Loucy (cell line): ENCODE results near the gene ADM2.

Experiments used
- H2AFZ ChIP-seq: fragments of 200-600 bp; sonication (generic); 2 replicates; pipeline ENCODE4 v1.6.0; 2016; ENCODE audit warnings: antibody characterized with exemption, mild to moderate bottlenecking, low read length, moderate library complexity
- H3F3A ChIP-seq: fragments of 200-600 bp; 2 replicates; pipeline ENCODE4 v1.6.0; 2016; ENCODE audit warnings: antibody characterized with exemption, low read depth, mild to moderate bottlenecking
- H3K27me3 ChIP-seq: fragments of 200-600 bp; sonication (generic); 2 replicates; pipeline ENCODE4 v1.6.1; 2014; ENCODE audit warnings: low read length, mild to moderate bottlenecking; ENCODE audit not compliant: insufficient read depth, poor library complexity, severe bottlenecking
- H3K36me3 ChIP-seq: fragments of 200-600 bp; sonication (generic); 2 replicates; pipeline ENCODE4 v1.6.1; 2016; ENCODE audit warnings: low read length; ENCODE audit not compliant: insufficient read depth
- H3K4me1 ChIP-seq: fragments of 200-600 bp; sonication (generic); 2 replicates; pipeline ENCODE4 v1.5.1; 2014; ENCODE audit warnings: low read length, mild to moderate bottlenecking; ENCODE audit not compliant: insufficient read depth, poor library complexity, severe bottlenecking
- H3K4me2 ChIP-seq: fragments of 200-600 bp; sonication (generic); 2 replicates; pipeline ENCODE4 v1.6.0; 2014; ENCODE audit warnings: antibody characterized with exemption, low read length, low read depth, mild to moderate bottlenecking; ENCODE audit not compliant: poor library complexity, severe bottlenecking
- H3K4me3 ChIP-seq: fragments of 200-600 bp; sonication (generic); 2 replicates; pipeline ENCODE4 v1.5.1; 2014; ENCODE audit warnings: low read length, mild to moderate bottlenecking, mixed read lengths; ENCODE audit not compliant: poor library complexity, severe bottlenecking
- H3K79me2 ChIP-seq: fragments of 200-600 bp; sonication (generic); 2 replicates; pipeline ENCODE4 v1.6.1; 2014; ENCODE audit warnings: low read length; ENCODE audit not compliant: insufficient read depth
- H3K9ac ChIP-seq: fragments of 200-600 bp; sonication (generic); 2 replicates; pipeline ENCODE4 v1.6.0; 2014; ENCODE audit warnings: mild to moderate bottlenecking, low read depth, low read length, moderate library complexity; ENCODE audit not compliant: poor library complexity, severe bottlenecking
- H3K9me2 ChIP-seq: fragments of 200-600 bp; sonication (generic); replicated peaks from 2 replicates; pipeline ENCODE4 v1.6.1; 2016; ENCODE audit warnings: low read depth, low read length, mixed read lengths
- H3K9me3 ChIP-seq: fragments of 200-600 bp; sonication (generic); 2 replicates; pipeline ENCODE4 v1.6.1; 2014; ENCODE audit warnings: mild to moderate bottlenecking, antibody characterized with exemption, low read length, low read depth; ENCODE audit not compliant: insufficient read depth
- H4K20me1 ChIP-seq: fragments of 200-600 bp; sonication (generic); 2 replicates; pipeline ENCODE4 v1.6.0; 2014; ENCODE audit warnings: antibody characterized with exemption, low read length, mild to moderate bottlenecking; ENCODE audit not compliant: insufficient read depth, poor library complexity, severe bottlenecking
- EZH2phosphoT487 ChIP-seq: fragments of 200-600 bp; IDR thresholded peaks from 2 replicates; pipeline ENCODE4 v1.6.1; 2018; ENCODE audit warnings: antibody characterized with exemption, mild to moderate bottlenecking, moderate library complexity, borderline replicate concordance
- TF ChIP-seq, protein P1 (sequence below): fragments of 200-600 bp; sonication (generic); conservative IDR thresholded peaks from 2 replicates; pipeline ENCODE4 v1.5.1; 2014; ENCODE audit warnings: mild to moderate bottlenecking, antibody characterized with exemption, low read length

The ADM2 gene

DNA sequence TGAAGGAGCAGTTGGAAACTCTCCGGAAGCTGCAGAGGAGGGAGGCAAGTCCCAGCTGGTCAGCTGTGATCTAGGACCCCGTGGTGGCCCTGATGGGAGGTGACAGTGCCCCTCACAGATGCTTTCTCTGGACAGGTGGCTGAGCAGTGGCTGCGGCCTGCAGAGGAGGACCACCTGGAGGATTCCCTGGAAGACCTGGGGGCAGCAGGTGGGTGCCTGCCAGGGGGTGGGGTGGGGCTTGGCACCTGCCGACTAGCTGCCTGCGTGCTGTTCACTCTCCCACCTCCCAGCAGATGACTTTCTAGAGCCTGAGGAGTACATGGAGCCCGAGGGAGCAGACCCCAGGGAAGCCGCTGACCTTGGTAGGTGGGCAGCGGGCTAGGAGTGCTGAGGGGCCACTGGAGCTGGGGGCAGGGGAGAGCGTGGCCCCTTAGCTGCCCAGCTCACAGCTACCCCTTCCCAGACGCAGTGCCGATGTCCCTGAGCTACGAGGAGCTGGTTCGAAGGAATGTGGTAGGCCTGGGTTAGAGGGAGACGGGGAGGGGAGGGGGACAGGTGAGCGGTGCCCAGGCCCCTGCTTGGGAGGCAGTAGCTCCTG lies 41.0 kb downstream of the ADM2 start:
- Histone ChIP-seq H3K9me3 (no peaks in the 10 kb centered on the region), H3K4me2 (no peak overlapping the region), H4K20me1 (peaks cover 6% of the 10 kb centered on the region), H3K36me3 (peaks cover 59% of the 10 kb centered on the region; the same call in 1 of the 2 replicates), H3F3A (peaks cover 4% of the 10 kb centered on the region; the same call in 1 of the 2 replicates), H3K79me2 (peaks cover 17% of the 10 kb centered on the region; the same call in 1 of the 2 replicates), H2AFZ (no peak overlapping the region), H3K9me2 (no peaks in the 10 kb centered on the region), H3K9ac (no peak overlapping the region), H3K4me1 (peaks cover 12% of the 10 kb centered on the region), H3K4me3 (no peak overlapping the region), H3K27me3 (no peaks in the 10 kb centered on the region)
- TF ChIP-seq, protein P1, sequence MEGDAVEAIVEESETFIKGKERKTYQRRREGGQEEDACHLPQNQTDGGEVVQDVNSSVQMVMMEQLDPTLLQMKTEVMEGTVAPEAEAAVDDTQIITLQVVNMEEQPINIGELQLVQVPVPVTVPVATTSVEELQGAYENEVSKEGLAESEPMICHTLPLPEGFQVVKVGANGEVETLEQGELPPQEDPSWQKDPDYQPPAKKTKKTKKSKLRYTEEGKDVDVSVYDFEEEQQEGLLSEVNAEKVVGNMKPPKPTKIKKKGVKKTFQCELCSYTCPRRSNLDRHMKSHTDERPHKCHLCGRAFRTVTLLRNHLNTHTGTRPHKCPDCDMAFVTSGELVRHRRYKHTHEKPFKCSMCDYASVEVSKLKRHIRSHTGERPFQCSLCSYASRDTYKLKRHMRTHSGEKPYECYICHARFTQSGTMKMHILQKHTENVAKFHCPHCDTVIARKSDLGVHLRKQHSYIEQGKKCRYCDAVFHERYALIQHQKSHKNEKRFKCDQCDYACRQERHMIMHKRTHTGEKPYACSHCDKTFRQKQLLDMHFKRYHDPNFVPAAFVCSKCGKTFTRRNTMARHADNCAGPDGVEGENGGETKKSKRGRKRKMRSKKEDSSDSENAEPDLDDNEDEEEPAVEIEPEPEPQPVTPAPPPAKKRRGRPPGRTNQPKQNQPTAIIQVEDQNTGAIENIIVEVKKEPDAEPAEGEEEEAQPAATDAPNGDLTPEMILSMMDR = no peak
- no peak for TF ChIP-seq EZH2phosphoT487

DNA sequence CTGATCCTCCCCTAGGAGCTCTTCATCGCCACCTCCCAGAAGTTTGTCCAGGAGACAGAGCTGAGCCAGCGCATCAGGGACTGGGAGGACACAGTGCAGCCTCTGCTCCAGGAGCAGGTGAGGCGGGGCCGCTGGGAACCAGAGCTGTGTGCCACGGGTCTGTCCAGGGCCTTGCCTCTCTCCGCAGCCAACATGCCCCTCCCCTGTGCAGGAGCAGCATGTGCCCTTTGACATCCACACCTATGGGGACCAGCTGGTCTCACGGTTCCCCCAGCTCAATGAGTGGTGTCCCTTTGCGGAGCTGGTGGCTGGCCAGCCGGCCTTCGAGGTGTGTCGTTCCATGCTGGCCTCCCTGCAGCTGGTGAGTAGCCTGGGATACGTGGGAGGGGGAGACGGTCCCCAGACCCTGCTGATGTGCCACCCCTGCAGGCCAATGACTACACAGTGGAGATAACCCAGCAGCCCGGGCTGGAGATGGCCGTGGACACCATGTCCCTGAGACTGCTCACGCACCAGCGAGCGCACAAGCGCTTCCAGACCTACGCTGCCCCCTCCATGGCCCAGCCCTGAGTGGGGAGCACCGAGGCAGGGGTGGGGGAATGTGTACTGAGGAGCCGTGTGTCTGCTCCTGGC lies 41.6 kb downstream of the ADM2 start:
- peaks cover 16% of the 10 kb centered on the region; the same call in 1 of the 2 replicates for H3K79me2 ChIP-seq

DNA sequence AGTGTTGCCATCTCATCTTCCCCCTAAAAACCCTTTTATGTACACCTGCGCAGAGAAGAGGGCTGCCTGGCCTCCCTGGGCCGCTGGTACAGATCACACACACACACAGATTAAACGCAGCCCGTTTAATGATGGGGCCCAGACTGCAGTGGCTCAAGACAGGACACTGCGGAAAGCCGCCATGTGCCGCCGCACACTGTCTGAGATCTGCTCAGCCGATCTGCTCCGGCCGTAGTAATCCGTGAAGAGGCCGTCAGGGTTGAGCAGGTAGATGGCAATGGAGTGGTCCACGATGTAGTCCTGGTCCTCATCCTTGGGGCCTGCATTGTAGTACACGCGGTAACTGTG lies 42.1 kb downstream of the ADM2 start:
- Histone ChIP-seq H3K9me2 (no peaks in the 10 kb centered on the region), H3K27me3 (no peaks in the 10 kb centered on the region), H2AFZ (no peak overlapping the region), H3K79me2 (peaks cover 16% of the 10 kb centered on the region; the same call in 1 of the 2 replicates), H3K9ac (no peak overlapping the region), H3K4me1 (peaks cover 16% of the 10 kb centered on the region), H4K20me1 (peaks cover 9% of the 10 kb centered on the region), H3K36me3 (peaks cover 48% of the 10 kb centered on the region; the same call in 1 of the 2 replicates), H3F3A (peaks cover 4% of the 10 kb centered on the region; the same call in 1 of the 2 replicates), H3K4me3 (no peak overlapping the region), H3K4me2 (no peak overlapping the region), H3K9me3 (no peaks in the 10 kb centered on the region)
- TF ChIP-seq, protein P1 = no peak
- no peak for TF ChIP-seq EZH2phosphoT487

More for the DNA sequence above, 41.6 kb downstream of the ADM2 start:
- H3K27me3 ChIP-seq = no peaks in the 10 kb centered on the region
- peaks cover 53% of the 10 kb centered on the region; the same call in 1 of the 2 replicates for H3K36me3 ChIP-seq
- H3K9ac ChIP-seq = no peak overlapping the region
- H3K4me3 ChIP-seq = no peak overlapping the region
- TF ChIP-seq EZH2phosphoT487 = no peak
- TF ChIP-seq, protein P1 = no peak
- H4K20me1 ChIP-seq = peaks cover 9% of the 10 kb centered on the region
- peaks cover 16% of the 10 kb centered on the region for H3K4me1 ChIP-seq
- no peaks in the 10 kb centered on the region for H3K9me2 ChIP-seq
- peaks cover 4% of the 10 kb centered on the region; the same call in 1 of the 2 replicates for H3F3A ChIP-seq
- H3K4me2 ChIP-seq = no peak overlapping the region
- H2AFZ ChIP-seq = no peak overlapping the region
- no peaks in the 10 kb centered on the region for H3K9me3 ChIP-seq
